OCI-LY7 (cell line): ENCODE data around the gene DPM2. TPM values are rescaled to one million over a fixed set of nuclear protein-coding genes. Genes with fewer than 3 reads are reported as not detected.

ENCODE experiments used
- BruUV-seq: library from RNA; stranded (reverse); fragments of 400-500 nt; replicated peaks from 2 replicates; lab custom pipeline; 2021; lab: Mats Ljungman, UMichigan
- CTCF ChIA-PET: fragments of 300-600 bp; sonication (Branson Sonifier 250); formaldehyde crosslinking; loops from one replicate; lab custom pipeline; 2022; ENCODE audit warnings: antibody characterized with exemption; ENCODE audit not compliant: unreplicated experiment; lab: Charles Lee
- POLR2A ChIA-PET: fragments of 300-600 bp; sonication (Branson Sonifier 250); formaldehyde crosslinking; loops from one replicate; lab custom pipeline; 2022; ENCODE audit warnings: antibody characterized with exemption; lab: Charles Lee
- DNase-seq: peaks from one replicate; pipeline ENCODE4 v3.0.0-alpha.2; 2015; ENCODE audit warnings: low spot score
- H2AFZ ChIP-seq: fragments of 200-600 bp; sonication (generic), shearing (Covaris generic); 2 replicates; pipeline ENCODE4 v1.6.1; 2014; ENCODE audit warnings: mild to moderate bottlenecking, antibody characterized with exemption, low read length, moderate library complexity
- H3K27ac ChIP-seq: fragments of 200-600 bp; sonication (generic); 2 replicates; pipeline ENCODE4 v1.5.1; 2014; ENCODE audit warnings: mixed run types, low read depth, mild to moderate bottlenecking, moderate library complexity, low read length, inconsistent platforms; ENCODE audit not compliant: poor library complexity, severe bottlenecking
- H3K36me3 ChIP-seq: fragments of 200-600 bp; sonication (generic); 2 replicates; pipeline ENCODE4 v1.6.1; 2014; ENCODE audit warnings: mild to moderate bottlenecking, antibody characterized with exemption, low read length, moderate library complexity, mixed read lengths; ENCODE audit not compliant: insufficient read depth
- H3K4me1 ChIP-seq: fragments of 200-600 bp; sonication (generic); 2 replicates; pipeline ENCODE4 v1.5.1; 2014; ENCODE audit warnings: mild to moderate bottlenecking, low read length; ENCODE audit not compliant: insufficient read depth, poor library complexity, severe bottlenecking
- H3K4me2 ChIP-seq: fragments of 200-600 bp; sonication (generic); 2 replicates; pipeline ENCODE4 v1.6.1; 2014; ENCODE audit warnings: mild to moderate bottlenecking, low read length
- H3K4me3 ChIP-seq: fragments of 200-600 bp; sonication (generic); 2 replicates; pipeline ENCODE4 v1.5.1; 2014; ENCODE audit warnings: mild to moderate bottlenecking, low read depth, low read length; ENCODE audit not compliant: poor library complexity, severe bottlenecking
- H3K79me2 ChIP-seq: fragments of 200-600 bp; sonication (generic); 2 replicates; pipeline ENCODE4 v1.6.1; 2016; ENCODE audit warnings: low read depth, mild to moderate bottlenecking, low read length, moderate library complexity, mixed read lengths; ENCODE audit not compliant: insufficient read depth
- H3K9me2 ChIP-seq: fragments of 200-600 bp; sonication (generic); 2 replicates; pipeline ENCODE4 v1.6.1; 2016; ENCODE audit warnings: mild to moderate bottlenecking, low read length, mixed read lengths; ENCODE audit not compliant: insufficient read depth
- H3K9me3 ChIP-seq: fragments of 200-600 bp; sonication (generic); 2 replicates; pipeline ENCODE4 v1.6.1; 2014; ENCODE audit warnings: mild to moderate bottlenecking, mixed run types, low read length, mixed read lengths
- H4K20me1 ChIP-seq: fragments of 200-600 bp; sonication (generic); 2 replicates; pipeline ENCODE4 v1.6.1; 2014; ENCODE audit warnings: mild to moderate bottlenecking, antibody characterized with exemption, low read length, moderate library complexity, mixed read lengths; ENCODE audit not compliant: insufficient read depth
- CTCF ChIP-seq: fragments of 200-600 bp; sonication (generic); conservative IDR thresholded peaks from 2 replicates; pipeline ENCODE4 v1.5.1; 2014; ENCODE audit warnings: mild to moderate bottlenecking, antibody characterized with exemption, low read length, moderate library complexity, mixed read lengths
- EZH2phosphoT487 ChIP-seq: fragments of 200-600 bp; sonication (generic); IDR thresholded peaks from 2 replicates; pipeline ENCODE4 v1.6.1; 2018; ENCODE audit warnings: low read depth, borderline replicate concordance, mild to moderate bottlenecking, mixed run types, antibody characterized with exemption, low read length, moderate library complexity, mixed read lengths
- intact Hi-C: fragments of 100-400 bp; cut with micrococcal nuclease; formaldehyde crosslinking; loops from one replicate; pipeline ENCODE4 v1.10.0; 2022; ENCODE audit not compliant: unreplicated experiment
- total RNA-seq, 2 experiments: library from RNA; depleted of rRNA in 1 of 2; stranded (reverse); fragments of >200 nt in 1 of 2; shearing (Covaris generic) in 1 of 2; gene quantifications; 2 replicates each; pipeline ENCODE4 v1.2.3, GENCODE V29; 2014 to 2022

DPM2 gene
- total RNA-seq, 2 experiments from 2014 or later, result 49.7 to 50.7 TPM

- intact Hi-C loops, result no loop called here
- Histone ChIP-seq H3K79me2 (peaks cover 69% of the 10 kb centered on the region), H3K4me2 (no peak overlapping the region), H3K9me2 (no peaks in the 10 kb centered on the region), H3K36me3 (peaks cover 52% of the 10 kb centered on the region), H4K20me1 (0 out of 2 replicates have a peak, but pooled peaks cover 9% of the 10 kb centered on the region), H2AFZ (no peak overlapping the region), H3K9me3 (no peaks in the 10 kb centered on the region; the same call in 1 of the 2 replicates), H3K27ac (no peak overlapping the region), H3K4me1 (peaks cover 16% of the 10 kb centered on the region), H3K4me3 (no peak overlapping the region)
- TF ChIP-seq CTCF, result no peak
- no peak for TF ChIP-seq EZH2phosphoT487
- DNase-seq, result no peak
- CTCF ChIA-PET, result interaction anchor here (0.6 to 3.0 kb wide), 4 partner anchors 10 to 80 kb away, joined by 3 to 15 read pairs (median 5); no protein-coding TSS in a partner anchor
- no TSS peak for BruUV-seq
- POLR2A ChIA-PET, result interaction anchor here (1.2 to 3.5 kb wide), 2 partner anchors 8 to 81 kb away, joined by 3 to 12 read pairs; no protein-coding TSS in a partner anchor
These were observed 16.3 kb upstream of the DPM2 start for GRCh38 chr9:127953768-127954505.

- ChIA-PET POLR2A (interaction anchor here (0.7 kb wide), 1 partner anchor 22 kb away, joined by 3 read pairs; no protein-coding TSS in a partner anchor), CTCF (no interaction called here)
- no peak for DNase-seq
- Histone ChIP-seq H3K9me2 (no peaks in the 10 kb centered on the region), H3K9me3 (no peaks in the 10 kb centered on the region; the same call in 1 of the 2 replicates), H3K79me2 (peaks cover 61% of the 10 kb centered on the region), H2AFZ (no peak overlapping the region), H3K4me1 (peaks cover 16% of the 10 kb centered on the region), H3K4me3 (no peak overlapping the region), H3K4me2 (no peak overlapping the region), H3K36me3 (peaks cover 50% of the 10 kb centered on the region), H4K20me1 (0 out of 2 replicates have a peak, but pooled peaks cover 9% of the 10 kb centered on the region), H3K27ac (no peak overlapping the region)
- no TSS peak for BruUV-seq
- TF ChIP-seq CTCF (no peak), EZH2phosphoT487 (no peak)
- intact Hi-C loops, result no loop called here
These were observed 15.5 kb upstream of the DPM2 start for GRCh38 chr9:127953154-127953553.
